Activated naive CD4-positive, alpha-beta T cell treated with Interleukin-2 at 50 U/mL for 16 hours (primary cell): ENCODE measurements around the gene TAC3.
"Not testable (repeated sequence)": the region's sequence is repeated elsewhere in the genome, so short reads cannot be mapped to it uniquely, and the experiment has no call there.

Source experiments
- DNase-seq: peaks from one replicate; pipeline ENCODE4 v3.0.0-alpha.2; 2020

Gene TAC3

DNA sequence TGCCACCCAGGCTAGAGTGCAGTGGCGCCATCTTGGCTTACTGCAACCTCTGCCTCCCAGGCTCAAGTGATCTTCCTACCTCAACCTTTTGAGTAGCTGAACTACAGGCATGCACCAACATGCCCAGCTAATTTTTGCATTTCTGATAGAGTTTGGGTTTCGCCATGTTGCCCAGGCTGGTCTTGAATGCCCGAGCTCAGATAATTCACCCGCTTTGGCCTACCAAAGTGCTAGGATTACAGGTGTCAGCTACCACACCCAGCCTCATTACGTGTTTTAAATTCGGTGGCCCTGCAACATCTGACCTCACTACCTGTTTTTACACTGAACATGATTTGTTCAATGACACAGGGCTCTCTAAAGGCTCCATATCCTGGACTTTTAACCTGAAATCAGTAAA, 36.1 kb downstream of the TAC3 start:
- DNase-seq: no peak

DNA sequence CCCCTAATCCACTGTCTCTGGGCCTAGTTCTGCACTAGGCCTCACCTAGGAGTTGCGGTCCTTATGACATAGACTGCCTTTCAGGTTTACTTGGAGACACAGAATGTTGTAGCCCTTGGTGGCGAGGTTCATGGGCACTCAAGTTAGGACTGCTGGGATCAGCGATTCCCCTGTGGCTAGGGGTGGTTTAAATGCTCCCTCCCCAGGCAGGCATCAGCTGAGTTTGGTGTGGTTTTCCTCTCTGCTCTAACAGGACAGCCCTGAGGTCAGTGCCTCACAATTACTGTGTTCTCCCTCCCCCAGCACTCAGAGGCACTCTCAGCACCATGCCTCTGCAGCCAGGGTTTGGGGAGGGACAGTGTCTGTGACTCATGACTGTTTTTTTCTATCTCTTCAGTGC, 36.7 kb downstream of the TAC3 start:
- DNase-seq: no peak

DNA sequence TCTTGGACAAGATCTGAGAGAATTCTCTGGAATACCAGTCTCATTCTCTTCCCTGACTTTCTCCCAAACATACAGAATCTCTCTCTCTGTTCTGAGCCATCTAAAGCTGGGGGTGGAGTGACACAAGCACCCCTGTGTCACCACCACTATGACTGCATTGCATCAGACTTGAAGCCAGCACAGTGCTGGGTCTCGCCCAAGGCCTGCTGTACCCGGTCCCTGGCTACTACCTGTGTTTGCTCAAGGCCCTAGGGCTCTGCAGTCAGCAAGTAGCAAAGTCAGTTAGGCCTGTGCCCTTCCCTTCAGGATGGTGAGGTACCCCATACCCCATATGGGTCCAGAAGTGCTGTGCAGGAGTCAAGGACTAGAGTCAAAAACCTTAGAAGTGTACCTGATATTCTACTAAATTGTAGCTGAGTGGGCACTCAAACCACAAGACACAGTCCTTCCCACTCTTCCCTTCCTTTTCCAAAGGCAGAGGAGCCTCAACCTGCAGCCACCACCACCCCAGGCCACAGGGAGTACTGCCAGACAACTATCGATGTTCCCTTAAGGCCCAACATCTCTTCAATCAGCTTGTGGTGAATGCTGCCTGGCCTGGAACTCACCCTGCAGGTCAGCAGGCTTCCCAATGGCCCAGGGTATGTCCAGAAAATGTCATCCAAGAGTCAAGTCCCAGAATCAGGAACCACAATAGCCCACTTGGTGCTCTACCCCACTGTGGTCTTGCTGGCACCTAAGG, 37.8 kb downstream of the TAC3 start:
- DNase-seq: no peak

DNA sequence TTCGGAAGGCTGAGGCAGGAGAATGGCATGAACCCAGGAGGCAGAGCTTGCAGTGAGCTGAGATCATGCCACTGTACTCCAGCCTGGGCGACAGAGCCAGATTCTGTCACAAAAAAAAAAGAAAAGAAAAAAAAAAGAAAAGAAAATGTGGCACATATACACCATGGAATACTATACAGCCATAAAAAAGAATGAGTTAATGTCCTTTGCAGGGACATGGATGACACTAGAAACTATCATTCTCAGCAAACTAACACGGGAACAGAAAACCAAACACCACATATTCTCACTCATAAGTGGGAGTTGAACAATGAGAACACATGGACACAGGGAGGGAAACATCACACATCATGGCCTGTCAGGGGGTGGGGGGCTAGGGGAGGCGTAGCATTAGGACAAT, 39.0 kb downstream of the TAC3 start:
- not testable (repeated sequence) for DNase-seq

DNA sequence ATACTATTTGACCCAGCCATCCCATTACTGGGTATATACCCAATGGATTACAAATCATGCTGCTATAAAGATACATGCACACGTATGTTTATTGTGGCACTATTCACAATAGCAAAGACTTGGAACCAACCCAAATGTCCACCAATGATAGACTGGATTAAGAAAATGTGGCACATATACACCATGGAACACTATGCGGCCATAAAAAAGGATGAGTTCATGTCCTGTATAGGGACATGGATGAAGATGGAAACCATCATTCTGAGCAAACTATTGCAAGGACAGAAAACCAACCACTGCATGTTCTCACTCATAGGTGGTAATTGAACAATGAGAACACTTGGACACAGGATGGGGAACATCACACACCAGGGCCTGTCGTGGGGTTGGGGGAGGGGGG, 42.1 kb downstream of the TAC3 start:
- DNase-seq: not testable (repeated sequence)

DNA sequence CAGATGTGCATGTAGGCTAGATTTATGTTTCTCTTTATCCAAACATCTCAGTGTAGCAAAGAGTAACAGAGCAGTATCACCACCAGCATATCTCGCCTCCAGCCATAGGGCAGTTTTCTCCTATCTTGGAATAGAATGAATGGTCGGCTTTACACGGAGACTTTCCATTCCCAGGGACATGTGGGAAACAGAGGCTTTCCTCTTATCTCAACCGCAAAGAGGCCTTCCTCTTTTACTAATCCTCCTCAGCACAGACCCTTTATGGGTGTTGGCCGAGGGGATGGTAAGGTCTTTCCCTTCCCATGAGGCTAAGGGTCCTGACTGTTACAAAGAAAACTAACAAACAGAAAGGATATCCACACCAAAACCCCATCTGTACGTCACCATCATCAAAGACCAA, 47.4 kb downstream of the TAC3 start:
- not testable (repeated sequence) for DNase-seq

DNA sequence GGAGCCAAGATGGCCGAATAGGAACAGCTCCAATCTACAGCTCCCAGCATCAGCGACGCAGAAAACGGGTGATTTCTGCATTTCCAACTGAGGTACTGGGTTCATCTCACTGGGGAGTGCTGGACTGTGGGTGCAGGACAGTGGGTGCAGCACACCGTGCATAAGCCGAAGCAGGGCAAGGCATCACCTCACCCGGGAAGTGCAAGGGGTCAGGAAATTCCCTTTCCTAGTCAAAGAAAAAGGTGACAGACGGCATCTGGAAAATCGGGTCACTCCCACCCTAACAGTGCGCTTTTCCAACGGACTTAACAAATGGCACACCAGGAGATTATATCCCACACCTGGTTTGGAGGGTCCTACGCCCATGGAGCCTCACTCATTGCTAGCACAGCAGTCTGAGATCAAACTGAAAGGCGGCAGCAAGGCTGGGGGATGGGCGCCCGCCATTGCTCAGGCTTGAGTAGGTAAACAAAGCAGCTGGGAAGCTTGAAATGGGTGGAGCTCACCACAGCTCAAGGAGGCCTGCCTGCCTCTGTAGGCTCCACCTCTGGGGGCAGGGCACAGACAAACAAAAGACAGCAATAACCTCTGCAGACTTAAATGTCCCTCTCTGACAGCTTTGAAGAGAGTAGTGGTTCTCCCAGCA, 50.2 kb downstream of the TAC3 start:
- DNase-seq: not testable (repeated sequence)

DNA sequence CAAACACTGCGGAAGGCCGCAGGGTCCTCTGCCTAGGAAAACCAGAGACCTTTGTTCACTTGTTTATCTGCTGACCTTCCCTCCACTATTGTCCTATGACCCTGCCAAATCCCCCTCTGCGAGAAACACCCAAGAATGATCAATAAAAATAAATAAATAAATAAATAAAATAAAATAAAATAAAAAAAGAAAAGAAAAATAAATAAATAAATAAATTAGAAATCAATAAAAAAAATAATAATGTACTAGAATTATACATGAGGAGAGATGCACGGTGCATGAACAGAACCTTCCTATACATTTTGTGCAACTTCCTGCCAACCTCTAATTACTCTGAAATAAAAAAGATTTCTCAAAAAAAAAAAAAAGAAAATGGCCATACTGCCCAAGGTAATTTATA, 51.2 kb downstream of the TAC3 start:
- not testable (repeated sequence) for DNase-seq

DNA sequence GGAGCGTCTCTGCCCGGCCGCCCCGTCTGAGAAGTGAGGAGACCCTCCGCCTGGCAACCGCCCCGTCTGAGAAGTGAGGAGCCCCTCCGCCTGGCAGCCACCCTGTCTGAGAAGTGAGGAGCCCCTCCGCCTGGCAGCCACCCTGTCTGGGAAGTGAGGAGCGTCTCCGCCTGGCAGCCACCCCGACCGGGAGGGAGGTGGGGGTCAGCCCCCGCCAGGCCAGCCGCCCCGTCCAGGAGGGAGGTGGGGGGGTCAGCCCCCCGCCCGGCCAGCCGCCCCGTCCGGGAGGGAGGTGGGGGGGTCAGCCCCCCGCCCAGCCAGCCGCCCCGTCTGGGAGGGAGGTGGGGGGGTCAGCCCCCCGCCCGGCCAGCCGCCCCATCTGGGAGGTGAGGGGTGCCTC, 52.8 kb downstream of the TAC3 start:
- DNase-seq: not testable (repeated sequence)

DNA sequence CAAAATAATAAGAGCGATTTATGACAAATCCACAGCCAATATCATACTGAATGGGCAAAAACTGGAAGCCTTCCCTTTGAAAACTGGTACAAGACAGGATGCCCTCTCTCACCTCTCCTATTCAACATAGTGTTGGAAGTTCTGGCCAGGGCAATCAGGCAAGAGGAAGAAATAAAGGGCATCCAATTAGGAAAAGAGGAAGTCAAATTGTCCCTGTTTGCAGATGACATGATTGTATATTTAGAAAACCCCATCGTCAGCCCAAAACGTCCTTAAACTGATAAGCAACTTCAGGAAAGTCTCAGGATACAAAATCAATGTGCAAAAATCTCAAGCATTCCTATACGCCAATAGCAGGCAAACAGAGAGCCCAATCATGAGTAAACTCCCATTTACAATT, 54.1 kb downstream of the TAC3 start:
- not testable (repeated sequence) for DNase-seq
